ENCODE measurements around the gene TFPT. TPM values are rescaled to one million over a fixed set of nuclear protein-coding genes. Genes with fewer than 3 reads are reported as not detected.
"Not testable (repeated sequence)": the region's sequence is repeated elsewhere in the genome, so short reads cannot be mapped to it uniquely, and the experiment has no call there.

Gene TFPT
- polyA plus RNA-seq, 3 donors, result 11.9 to 13.8 (median 12.3) TPM

GRCh38 chr19:54125713-54126112 is 10.3 kb upstream of the TFPT start:
- no peak for DNase-seq (ENCODE audit: low read depth in 3 of 3, low spot score in 2 of 3)

DNA sequence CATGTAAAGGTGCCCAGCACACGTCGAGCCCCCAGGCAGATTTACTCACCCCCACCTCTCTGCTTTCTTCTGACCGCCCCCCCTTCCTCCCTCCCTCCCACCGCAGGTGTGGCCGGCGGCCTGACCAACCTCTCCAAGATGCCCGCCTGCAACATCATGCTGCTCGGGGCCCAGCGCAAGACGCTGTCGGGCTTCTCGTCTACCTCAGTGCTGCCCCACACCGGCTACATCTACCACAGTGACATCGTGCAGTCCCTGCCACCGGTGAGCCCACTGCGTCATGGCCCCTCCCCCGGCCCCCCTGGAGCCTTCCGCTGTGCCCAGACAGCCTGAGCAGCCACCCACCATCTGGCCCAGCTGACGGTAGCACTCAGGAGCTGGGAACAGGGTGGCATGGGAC is 8.9 kb upstream of the TFPT start:
- no peak for DNase-seq (ENCODE audit: low read depth in 3 of 3, low spot score in 2 of 3)

DNA sequence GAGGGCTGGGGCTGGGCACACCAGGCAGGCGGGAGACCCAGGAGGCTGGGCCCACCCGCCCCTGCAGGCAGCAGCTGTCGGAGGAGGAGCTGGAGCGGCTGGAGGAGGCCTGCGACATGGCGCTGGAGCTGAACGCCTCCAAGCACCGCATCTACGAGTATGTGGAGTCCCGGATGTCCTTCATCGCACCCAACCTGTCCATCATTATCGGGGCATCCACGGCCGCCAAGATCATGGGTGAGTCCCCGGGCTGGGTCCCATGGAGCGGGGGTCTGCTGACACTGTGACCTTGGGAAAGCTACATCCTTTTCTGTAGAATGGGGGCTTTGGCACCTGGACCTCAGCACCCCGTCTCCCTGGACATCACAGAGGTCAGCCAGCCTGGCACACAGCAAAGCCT is 8.2 kb upstream of the TFPT start:
- DNase-seq (ENCODE audit: low read depth in 3 of 3, low spot score in 2 of 3), result no peak

GRCh38 chr19:54121259-54121658 is 5.8 kb upstream of the TFPT start:
- no peak for DNase-seq (ENCODE audit: low read depth in 3 of 3, low spot score in 2 of 3)

- no peak for DNase-seq (ENCODE audit: low read depth in 3 of 3, low spot score in 2 of 3)
Measured at GRCh38 chr19:54114340-54115108, 933 bp downstream of the TFPT start.

- DNase-seq (ENCODE audit: low read depth in 3 of 3, low spot score in 2 of 3), result no peak
Measured at GRCh38 chr19:54109651-54110050, 5.8 kb downstream of the TFPT start.

DNA sequence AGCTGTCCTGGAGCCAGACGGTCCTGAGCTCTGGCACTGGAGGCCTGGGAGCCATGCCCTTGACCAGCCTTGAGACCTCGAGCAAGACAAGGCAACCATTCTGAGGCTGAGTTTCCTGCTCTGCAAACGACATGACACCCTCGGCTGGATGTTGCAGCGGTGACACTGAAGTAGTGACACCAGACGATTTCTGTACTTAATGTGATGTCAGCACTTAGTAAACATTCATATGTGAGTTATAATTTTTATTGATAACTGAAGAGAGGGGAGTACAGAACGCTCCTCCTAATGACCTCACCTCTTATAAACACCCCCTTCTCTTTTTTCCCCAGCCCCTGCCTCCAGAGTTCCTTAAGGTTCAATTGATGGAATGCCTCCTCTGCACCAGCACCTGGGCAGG is 7.0 kb downstream of the TFPT start:
- no peak for DNase-seq (ENCODE audit: low read depth in 3 of 3, low spot score in 2 of 3)

DNA sequence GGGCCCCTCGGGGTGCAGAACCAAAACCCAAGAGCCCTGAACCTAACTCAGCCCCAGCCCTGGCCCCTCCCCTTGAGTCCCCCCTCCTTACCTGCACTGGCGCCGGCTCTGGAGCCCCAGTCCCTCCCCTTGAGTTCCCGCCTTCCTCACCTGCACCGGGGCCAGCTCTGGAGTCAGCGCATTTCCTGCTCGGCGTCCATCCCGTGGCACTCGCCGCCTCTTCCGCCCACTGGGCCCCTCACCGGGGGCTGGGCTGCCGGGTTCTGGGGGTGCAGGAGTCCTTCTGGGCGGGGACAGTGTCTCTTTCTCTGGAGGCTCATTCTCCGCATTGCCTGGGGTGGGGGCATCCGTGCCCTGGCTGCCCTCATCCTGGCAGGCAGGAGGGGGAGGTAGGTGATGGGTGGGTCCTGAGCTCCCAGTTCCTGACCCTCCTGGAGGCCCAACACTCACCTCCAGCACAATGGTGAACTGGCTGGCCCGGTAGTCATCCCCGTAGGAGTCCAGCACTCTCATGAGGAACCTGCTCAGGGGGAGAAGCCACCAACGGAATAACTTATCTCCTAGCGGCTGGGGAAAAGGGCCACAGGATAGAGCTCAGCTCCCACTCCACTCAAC is 7.5 kb downstream of the TFPT start:
- DNase-seq (ENCODE audit: low read depth in 3 of 3, low spot score in 2 of 3), result no peak

DNA sequence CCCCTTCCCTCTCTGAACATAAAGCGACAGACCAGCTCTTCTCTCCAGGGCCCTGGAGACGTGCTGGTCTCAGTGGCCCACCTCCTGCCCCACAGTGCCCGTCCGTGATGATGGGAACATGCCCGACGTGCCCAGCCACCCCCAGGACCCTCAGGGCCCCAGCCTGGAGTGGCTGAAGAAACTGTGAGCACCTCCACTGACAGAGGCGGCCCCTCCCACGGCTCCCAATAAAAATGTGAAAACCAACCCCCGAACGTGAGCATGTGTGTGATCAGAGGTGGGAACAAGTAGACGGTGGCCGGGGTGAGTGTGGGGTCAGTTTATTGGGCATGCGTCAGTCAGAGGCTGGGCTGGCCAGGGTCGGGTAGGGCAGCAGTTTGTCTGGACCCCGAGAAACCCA is 8.7 kb downstream of the TFPT start:
- DNase-seq (ENCODE audit: low read depth in 3 of 3, low spot score in 2 of 3), result no peak

DNA sequence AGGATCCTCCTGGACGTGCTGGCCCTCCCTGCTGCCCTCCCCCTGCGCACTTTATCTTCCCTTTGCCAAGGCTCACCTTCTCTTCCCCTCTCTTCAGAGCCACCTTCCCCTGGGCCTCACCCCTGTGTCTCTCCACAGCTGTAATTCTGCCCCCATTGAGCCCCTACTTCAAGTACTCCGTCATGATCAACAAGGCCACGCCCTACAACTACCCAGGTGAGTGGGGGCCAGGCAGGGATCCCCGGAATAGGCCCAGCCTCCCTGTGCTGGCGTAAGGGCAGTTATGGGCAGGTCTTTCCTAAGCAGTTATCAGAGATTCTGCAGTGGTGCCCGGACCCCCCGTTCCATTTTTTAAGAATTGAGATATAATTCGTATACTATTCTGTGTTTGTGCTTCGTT is 9.7 kb downstream of the TFPT start:
- DNase-seq (ENCODE audit: low read depth in 3 of 3, low spot score in 2 of 3), result no peak

DNA sequence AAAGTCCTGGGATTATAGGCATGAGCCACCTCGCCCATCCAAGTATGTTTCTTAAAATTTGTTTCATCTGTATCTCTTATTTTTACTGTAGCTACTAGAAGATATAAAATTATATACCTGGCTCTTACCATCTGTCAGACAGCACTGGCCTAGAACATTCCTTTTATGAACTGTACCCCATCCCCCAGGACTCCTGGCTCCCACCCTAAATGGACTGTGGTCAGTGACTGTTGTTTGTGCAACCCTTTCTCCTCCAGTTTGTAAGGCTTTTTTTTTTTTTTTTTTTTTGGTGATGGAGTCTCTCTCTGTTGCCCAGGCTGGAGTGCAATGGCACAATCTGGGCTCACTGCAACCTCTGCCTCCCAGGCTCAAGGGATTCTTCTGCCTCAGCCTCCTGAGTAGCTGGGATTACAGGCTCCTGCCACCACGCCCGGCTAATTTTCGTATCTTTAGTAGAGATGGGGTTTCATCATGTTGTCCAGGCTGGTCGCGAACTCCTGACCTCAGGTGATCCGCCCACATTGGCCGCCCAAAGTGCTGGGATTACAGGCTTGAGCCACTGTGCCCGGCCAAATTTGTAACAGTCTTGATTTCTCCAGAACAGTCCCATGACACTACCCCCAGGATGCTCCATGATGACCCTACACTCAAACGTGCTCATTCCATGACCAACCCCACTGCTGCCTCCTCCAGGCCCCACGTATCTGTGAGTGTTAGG is 10.3 kb downstream of the TFPT start:
- DNase-seq (ENCODE audit: low read depth in 3 of 3, low spot score in 2 of 3), result no peak

- peak; percentile 94 to 98 (median 95) for DNase-seq (ENCODE audit: low read depth in 3 of 3, low spot score in 2 of 3)
Measured at GRCh38 chr19:54102421-54103169, 12.9 kb downstream of the TFPT start, which contains the start of gene NDUFA3. NDUFA3 (plus strand) TSS chr19:54102855; CDS start chr19:54102879, 24 bp downstream.

DNA sequence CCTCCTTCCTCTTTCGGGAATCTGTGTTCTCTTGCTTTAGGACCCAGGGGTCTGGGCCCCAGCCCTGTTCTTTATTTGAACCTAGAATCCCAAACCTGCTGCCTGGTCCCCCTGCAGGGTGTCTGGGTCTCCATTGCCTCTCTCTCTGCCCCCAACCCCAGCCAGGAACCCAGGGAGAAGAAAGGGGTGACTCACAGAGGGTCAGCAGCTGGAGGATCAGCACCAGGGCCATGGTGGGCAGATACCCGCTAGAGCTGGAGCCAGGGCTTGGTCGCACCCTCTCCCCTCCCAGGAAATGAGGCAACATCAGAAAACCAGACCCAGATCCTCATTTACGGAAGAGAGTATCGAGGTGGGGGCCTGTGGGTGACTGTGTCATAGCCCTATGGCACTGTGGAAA is 14.9 kb downstream of the TFPT start, which contains the start of gene OSCAR:
Gene OSCAR, minus strand, starts transcription at position 243 of the 400 bp plus-strand sequence. Its CDS starts 11 bp downstream, at position 232.
- no peak for DNase-seq (ENCODE audit: low read depth in 3 of 3, low spot score in 2 of 3)

GRCh38 chr19:54099903-54100255 is 15.6 kb downstream of the TFPT start:
- not testable (repeated sequence) for DNase-seq (ENCODE audit: low read depth in 3 of 3, low spot score in 2 of 3)

- DNase-seq (ENCODE audit: low read depth in 3 of 3, low spot score in 2 of 3), result no peak
Measured at GRCh38 chr19:54099190-54099902, 16.1 kb downstream of the TFPT start.

DNA sequence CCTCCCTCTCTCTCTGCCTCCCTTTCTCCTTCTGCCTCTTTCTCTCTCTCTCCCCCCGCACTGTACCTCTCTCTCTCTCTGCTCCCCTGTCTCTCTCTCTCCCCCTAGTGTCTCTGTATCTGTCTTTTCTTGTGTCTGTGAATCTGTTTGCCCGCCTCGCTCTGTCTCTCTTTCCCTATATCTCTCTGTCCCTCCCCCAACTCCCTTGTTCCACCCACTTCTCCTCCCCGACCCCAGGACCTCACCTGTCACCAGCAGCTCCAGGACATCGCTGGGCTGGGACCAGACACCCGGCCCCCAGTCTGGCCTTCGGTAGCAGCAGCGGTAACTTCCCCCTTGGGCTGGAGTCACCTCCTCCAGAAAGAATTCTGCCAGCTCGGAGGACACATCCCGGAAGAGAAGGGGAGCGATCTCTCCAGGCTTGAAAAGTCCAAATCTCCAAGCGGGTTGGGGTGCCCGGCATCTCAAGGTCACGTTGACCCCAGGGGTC is 18.8 kb downstream of the TFPT start:
- DNase-seq (ENCODE audit: low read depth in 3 of 3, low spot score in 2 of 3), result no peak

DNA sequence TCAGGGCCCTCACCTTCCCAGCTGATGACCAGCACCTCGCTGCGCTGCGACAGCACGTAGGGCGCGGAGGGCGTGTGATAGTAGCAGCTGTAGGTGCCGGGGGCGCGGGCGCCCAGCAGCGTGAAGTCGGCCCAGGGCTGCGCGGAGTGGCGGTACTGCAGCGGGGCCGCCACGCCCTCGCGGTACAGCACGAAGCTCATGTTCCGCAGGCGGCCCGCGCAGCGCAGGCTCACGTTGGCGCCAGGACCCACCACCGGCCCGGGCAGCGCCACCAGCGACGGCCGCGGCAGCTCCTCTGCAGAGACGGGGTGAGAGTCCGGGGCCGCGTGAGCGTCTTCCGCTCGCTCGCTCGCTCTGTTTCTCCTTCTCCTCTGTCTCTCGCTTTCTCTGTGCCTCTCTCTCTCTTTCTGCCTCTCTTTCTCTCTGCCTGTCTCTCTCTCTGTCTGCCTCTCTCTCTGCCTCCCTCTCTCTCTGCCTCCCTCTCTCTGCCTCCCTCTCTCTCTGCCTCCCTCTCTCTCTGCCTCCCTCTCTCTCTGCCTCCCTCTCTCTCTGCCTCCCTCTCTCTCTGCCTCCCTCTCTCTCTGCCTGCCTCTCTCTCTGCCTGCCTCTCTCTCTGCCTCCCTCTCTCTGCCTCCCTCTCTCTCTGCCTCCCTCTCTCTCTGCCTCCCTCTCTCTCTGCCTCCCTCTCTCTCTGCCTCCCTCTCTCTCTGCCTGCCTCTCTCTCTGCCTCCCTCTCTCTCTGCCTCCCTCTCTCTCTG is 19.4 kb downstream of the TFPT start:
- not testable (repeated sequence) for DNase-seq (ENCODE audit: low read depth in 3 of 3, low spot score in 2 of 3)

DNA sequence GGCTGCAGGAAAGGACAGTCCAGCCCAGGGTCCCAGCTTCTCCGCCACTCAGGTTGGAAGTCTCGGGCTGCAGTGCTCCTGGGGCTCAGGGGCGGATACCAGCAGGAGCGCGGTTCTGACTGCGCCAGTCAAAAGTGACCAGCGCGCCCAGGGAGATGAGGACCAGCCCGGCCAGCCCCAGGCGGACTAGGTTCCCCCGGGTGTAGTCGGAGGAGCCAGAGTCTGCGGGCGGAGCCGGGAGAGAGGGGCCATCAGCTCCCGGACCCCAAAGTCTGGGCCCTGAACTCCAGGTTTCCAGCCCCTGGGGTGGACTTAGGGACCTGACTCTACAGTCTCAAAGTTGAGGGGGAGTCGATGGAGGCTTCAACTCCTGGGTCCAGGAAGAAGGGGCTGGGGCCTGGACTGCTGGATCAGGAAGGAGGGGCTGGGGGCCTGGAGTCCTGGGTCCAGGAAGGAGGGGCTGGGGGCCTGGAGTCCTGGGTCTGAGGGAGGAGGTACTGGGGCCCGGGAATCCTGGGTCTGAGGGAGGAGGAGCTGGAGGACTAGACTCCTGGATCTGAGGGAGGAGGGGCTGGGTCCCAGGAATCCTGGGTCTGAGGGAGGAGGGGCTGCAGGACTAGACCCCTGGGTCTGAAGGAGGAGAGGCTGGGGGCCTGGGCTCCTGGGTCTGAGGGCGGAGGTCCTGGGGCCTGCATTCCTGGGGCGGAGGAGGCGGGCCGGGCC is 20.2 kb downstream of the TFPT start:
- DNase-seq (ENCODE audit: low read depth in 3 of 3, low spot score in 2 of 3), result no peak
